CD4-positive, alpha-beta memory T cell (primary cell): ENCODE data around the gene SYT7. TPM values are rescaled to one million over a fixed set of nuclear protein-coding genes. Genes with fewer than 3 reads are reported as not detected.
"Not testable (repeated sequence)": the region's sequence is repeated elsewhere in the genome, so short reads cannot be mapped to it uniquely, and the experiment has no call there.

Source experiments
- CTCF ChIA-PET: fragments of 350-600 bp; sonication (Branson Sonifier 250); formaldehyde crosslinking; loops from one replicate; lab custom pipeline; 2021; ENCODE audit warnings: inconsistent platforms; ENCODE audit not compliant: partially characterized antibody; lab: Charles Lee
- POLR2A ChIA-PET: fragments of 350-600 bp; sonication (Branson Sonifier 250); formaldehyde crosslinking; loops from one replicate; lab custom pipeline; 2021; ENCODE audit not compliant: partially characterized antibody; lab: Charles Lee
- DNase-seq, 5 donors: peaks; one replicate each; pipeline versions ENCODE4 v3.0.0 to v3.0.0-alpha.2; 2020 to 2022; ENCODE audit warnings: mixed read lengths in 1 of 5
- H3K27ac ChIP-seq: one replicate; pipeline ENCODE4 v1.7.0; 2013; ENCODE audit warnings: low read depth, low read length
- H3K27me3 ChIP-seq: 2 replicates; pipeline ENCODE4 v1.7.0; 2013; ENCODE audit warnings: mild to moderate bottlenecking, low read length, moderate library complexity; ENCODE audit not compliant: insufficient read depth
- H3K36me3 ChIP-seq: 2 replicates; pipeline ENCODE4 v1.7.0; 2013; ENCODE audit warnings: mild to moderate bottlenecking, low read length, moderate library complexity; ENCODE audit not compliant: insufficient read depth
- H3K4me1 ChIP-seq: 2 replicates; pipeline ENCODE4 v1.7.0; 2013; ENCODE audit warnings: mild to moderate bottlenecking, low read length, moderate library complexity; ENCODE audit not compliant: insufficient read depth
- H3K4me3 ChIP-seq, 2 donors: one replicate each; pipeline ENCODE4 v1.7.0; 2013; ENCODE audit warnings: low read length in 2 of 2, mild to moderate bottlenecking in 1 of 2
- H3K9me3 ChIP-seq, 2 donors: one replicate each; pipeline ENCODE4 v1.7.0; 2013; ENCODE audit warnings: low read length in 2 of 2, control low read depth in 1 of 2; ENCODE audit not compliant: control insufficient read depth in 1 of 2
- H3K27ac Mint-ChIP-seq, 7 donors: one replicate each; pipeline ENCODE4 v1.8.0; 2020 to 2021; ENCODE audit warnings: mixed read lengths in 7 of 7, mild to moderate bottlenecking in 6 of 7, inconsistent platforms in 3 of 7, moderate library complexity in 3 of 7
- H3K27me3 Mint-ChIP-seq, 2 donors: one replicate each; pipeline ENCODE4 v1.8.0; 2020 to 2021; ENCODE audit warnings: mixed read lengths in 2 of 2
- H3K36me3 Mint-ChIP-seq, 2 donors: one replicate each; pipeline ENCODE4 v1.8.0; 2020 to 2021; ENCODE audit warnings: mixed read lengths in 2 of 2, inconsistent platforms in 1 of 2, mild to moderate bottlenecking in 1 of 2
- H3K4me1 Mint-ChIP-seq, 4 donors: one replicate each; pipeline ENCODE4 v1.8.0; 2020 to 2021; ENCODE audit warnings: mixed read lengths in 4 of 4, mild to moderate bottlenecking in 1 of 4
- H3K4me3 Mint-ChIP-seq, 8 donors: one replicate each; pipeline ENCODE4 v1.8.0; 2020 to 2021; ENCODE audit warnings: mixed read lengths in 8 of 8, mild to moderate bottlenecking in 7 of 8, moderate library complexity in 6 of 8, inconsistent platforms in 3 of 8
- H3K9me3 Mint-ChIP-seq, 8 donors: one replicate each; pipeline ENCODE4 v1.8.0; 2020 to 2021; ENCODE audit warnings: mixed read lengths in 8 of 8, mild to moderate bottlenecking in 5 of 8, inconsistent platforms in 3 of 8, moderate library complexity in 1 of 8
- intact Hi-C: fragments of 100-400 bp; cut with micrococcal nuclease; formaldehyde crosslinking; loops from one replicate; pipeline ENCODE4 v1.15.1; 2023
- polyA plus RNA-seq, 2 donors: library from polyadenylated mRNA; unstranded; fragments of 300-500 nt; fragmentation: Illumina TruSeq; gene quantifications; one replicate each; pipeline ENCODE4 v1.2.3, GENCODE V29; 2021
- total RNA-seq, 2 experiments: library from RNA; stranded (reverse); gene quantifications; one replicate each; pipeline ENCODE4 v1.2.3, GENCODE V29; 2021

The SYT7 gene
- total and polyA plus RNA-seq, 4 experiments from 2014 or later: not detected

- Histone ChIP-seq H3K4me1 (peaks cover 8% of the 10 kb centered on the region), H3K9me3 (no peaks in the 10 kb centered on the region), H3K27me3 (no peaks in the 10 kb centered on the region), H3K27ac (no peak overlapping the region), H3K4me3 (no peak overlapping the region), H3K36me3 (no peaks in the 10 kb centered on the region)
- Mint-ChIP-seq H3K4me3 (no peak overlapping the region), H3K36me3 (no peaks in the 10 kb centered on the region), H3K27me3 (peaks cover 3 to 5% of the 10 kb centered on the region in 2 donors), H3K27ac (no peak overlapping the region), H3K9me3 (no peaks in the 10 kb centered on the region), H3K4me1 (peaks cover 4 to 17% (median 8%) of the 10 kb centered on the region in 4 donors)
- no peak for DNase-seq
- ChIA-PET POLR2A (no interaction called here), CTCF (interaction anchor here (2.0 kb wide), 1 partner anchor 36 kb away, joined by 14 read pairs; no protein-coding TSS in a partner anchor)
- intact Hi-C loops: no loop called here
Observed at GRCh38 chr11:61480994-61481335, 99.9 kb downstream of the SYT7 start.

GRCh38 chr11:61480261-61480993 is 100.4 kb downstream of the SYT7 start:
- intact Hi-C loops: no loop called here

GRCh38 chr11:61479360-61480058 is 101.4 kb downstream of the SYT7 start:
- DNase-seq, H3K4me3 Mint-ChIP-seq, POLR2A ChIA-PET, H3K27me3 ChIP-seq, intact Hi-C loops, H3K4me1 ChIP-seq, H3K9me3 ChIP-seq, H3K27me3 Mint-ChIP-seq, H3K9me3 Mint-ChIP-seq, H3K27ac ChIP-seq, H3K4me3 ChIP-seq, H3K36me3 ChIP-seq, H3K36me3 Mint-ChIP-seq: not testable (repeated sequence)
- Mint-ChIP-seq H3K27ac (peak overlapping the region in 1 of 7 donors; percentile 42), H3K4me1 (peaks cover 4 to 17% (median 8%) of the 10 kb centered on the region in 4 donors)
- CTCF ChIA-PET: interaction anchor here (4.4 kb wide), 1 partner anchor 38 kb away, joined by 43 read pairs; no protein-coding TSS in a partner anchor

More at GRCh38 chr11:61480261-61480993, 100.4 kb downstream of the SYT7 start:
- H3K4me3 ChIP-seq: no peak overlapping the region
- H3K27ac Mint-ChIP-seq: peak overlapping the region in 1 of 7 donors; percentile 36
- H3K4me3 Mint-ChIP-seq: no peak overlapping the region
- H3K27me3 Mint-ChIP-seq: peaks cover 3 to 5% of the 10 kb centered on the region in 2 donors
- H3K36me3 Mint-ChIP-seq: no peaks in the 10 kb centered on the region
- H3K27me3 ChIP-seq: no peaks in the 10 kb centered on the region
- H3K36me3 ChIP-seq: no peaks in the 10 kb centered on the region
- H3K27ac ChIP-seq: no peak overlapping the region
- ChIA-PET CTCF (interaction anchor here (2.0 kb wide), 1 partner anchor 37 kb away, joined by 14 read pairs; no protein-coding TSS in a partner anchor), POLR2A (no interaction called here)
- DNase-seq: no peak
- H3K4me1 ChIP-seq: peaks cover 8% of the 10 kb centered on the region
- no peaks in the 10 kb centered on the region for H3K9me3 ChIP-seq
- no peaks in the 10 kb centered on the region for H3K9me3 Mint-ChIP-seq
- H3K4me1 Mint-ChIP-seq: peaks cover 4 to 17% (median 8%) of the 10 kb centered on the region in 4 donors

GRCh38 chr11:61477727-61478148 is 103.1 kb downstream of the SYT7 start:
- POLR2A ChIA-PET: no interaction called here

GRCh38 chr11:61477126-61477525 is 103.8 kb downstream of the SYT7 start:
- Mint-ChIP-seq H3K9me3 (peaks cover 0 to 2% (median 0%) of the 10 kb centered on the region in 8 donors), H3K36me3 (peaks cover 15% of the 10 kb centered on the region in 2 donors), H3K4me1 (peaks cover 4 to 17% (median 8%) of the 10 kb centered on the region in 4 donors), H3K27ac (no peak overlapping the region), H3K4me3 (no peak overlapping the region), H3K27me3 (peaks cover 3 to 5% of the 10 kb centered on the region in 2 donors)
- no peak overlapping the region for H3K27ac ChIP-seq
- peaks cover 8% of the 10 kb centered on the region for H3K4me1 ChIP-seq
- no peaks in the 10 kb centered on the region for H3K36me3 ChIP-seq
- POLR2A ChIA-PET: no interaction called here
- no peaks in the 10 kb centered on the region for H3K9me3 ChIP-seq
- intact Hi-C loops: loop anchor here (1.0 kb wide), 1 partner anchor 40 kb away; no protein-coding TSS in a partner anchor
- no peak overlapping the region for H3K4me3 ChIP-seq
- no peak for DNase-seq
- CTCF ChIA-PET: interaction anchor here (0.7 to 4.4 kb wide), 10 partner anchors 12 to 256 kb away, joined by 3 to 43 read pairs (median 4); no protein-coding TSS in a partner anchor
- no peaks in the 10 kb centered on the region for H3K27me3 ChIP-seq

More at GRCh38 chr11:61477727-61478148, 103.1 kb downstream of the SYT7 start:
- Mint-ChIP-seq H3K4me1 (peaks cover 4 to 17% (median 8%) of the 10 kb centered on the region in 4 donors), H3K27ac (no peak overlapping the region), H3K9me3 (peaks cover 0 to 2% (median 0%) of the 10 kb centered on the region in 8 donors), H3K4me3 (no peak overlapping the region), H3K27me3 (peaks cover 3 to 5% of the 10 kb centered on the region in 2 donors), H3K36me3 (peaks cover 12% of the 10 kb centered on the region in 2 donors)
- Histone ChIP-seq H3K9me3 (no peaks in the 10 kb centered on the region), H3K27ac (no peak overlapping the region), H3K4me3 (no peak overlapping the region), H3K36me3 (no peaks in the 10 kb centered on the region), H3K27me3 (no peaks in the 10 kb centered on the region), H3K4me1 (peaks cover 8% of the 10 kb centered on the region)
- CTCF ChIA-PET: interaction anchor here (0.7 to 4.4 kb wide), 11 partner anchors 12 to 255 kb away, joined by 3 to 43 read pairs (median 5); no protein-coding TSS in a partner anchor
- DNase-seq: peak in 4 of 5 donors; percentile 25 to 48 (median 34)
- intact Hi-C loops: loop anchor here (1.0 kb wide), 1 partner anchor 40 kb away; no protein-coding TSS in a partner anchor

GRCh38 chr11:61476371-61476770 is 104.5 kb downstream of the SYT7 start:
- peak overlapping the region in 1 of 7 donors; percentile 11 for H3K27ac Mint-ChIP-seq
- CTCF ChIA-PET: interaction anchor here (1.1 to 4.4 kb wide), 8 partner anchors 12 to 257 kb away, joined by 3 to 43 read pairs (median 4); no protein-coding TSS in a partner anchor

More at GRCh38 chr11:61476371-61476770, 104.5 kb downstream of the SYT7 start:
- DNase-seq: no peak
- no peaks in the 10 kb centered on the region for H3K27me3 ChIP-seq
- Mint-ChIP-seq H3K36me3 (peaks cover 15 to 17% of the 10 kb centered on the region in 2 donors), H3K9me3 (peaks cover 0 to 2% (median 0%) of the 10 kb centered on the region in 8 donors), H3K4me1 (peaks cover 4 to 13% (median 8%) of the 10 kb centered on the region in 4 donors), H3K27me3 (peaks cover 3 to 5% of the 10 kb centered on the region in 2 donors), H3K4me3 (no peak overlapping the region)
- H3K36me3 ChIP-seq: no peaks in the 10 kb centered on the region
- H3K9me3 ChIP-seq: no peaks in the 10 kb centered on the region
- POLR2A ChIA-PET: no interaction called here
- peaks cover 8% of the 10 kb centered on the region for H3K4me1 ChIP-seq
- H3K27ac ChIP-seq: no peak overlapping the region
- H3K4me3 ChIP-seq: no peak overlapping the region
- intact Hi-C loops: no loop called here
